GM13976 (cell line): ENCODE data around the gene DDX23.

Experiments used
- DNase-seq: peaks from one replicate; pipeline ENCODE4 v3.0.0; 2012; ENCODE audit warnings: low spot score
- in situ Hi-C: fragments of 300-500 bp; cut with MboI; formaldehyde crosslinking; loops from one replicate; pipeline ENCODE4 v1.12.0; 2022; ENCODE audit warnings: low sequenced_read_pairs, mixed read lengths, inconsistent platforms; ENCODE audit not compliant: unreplicated experiment
- TF ChIP-seq, protein P1 (sequence below): IDR thresholded peaks from 2 replicates; pipeline ENCODE4 v1.5.1; 2012; ENCODE audit warnings: borderline replicate concordance, mild to moderate bottlenecking; ENCODE audit not compliant: insufficient read depth; ENCODE audit errors: extremely low read depth, missing control alignments, control extremely low read depth

The DDX23 gene

DNA sequence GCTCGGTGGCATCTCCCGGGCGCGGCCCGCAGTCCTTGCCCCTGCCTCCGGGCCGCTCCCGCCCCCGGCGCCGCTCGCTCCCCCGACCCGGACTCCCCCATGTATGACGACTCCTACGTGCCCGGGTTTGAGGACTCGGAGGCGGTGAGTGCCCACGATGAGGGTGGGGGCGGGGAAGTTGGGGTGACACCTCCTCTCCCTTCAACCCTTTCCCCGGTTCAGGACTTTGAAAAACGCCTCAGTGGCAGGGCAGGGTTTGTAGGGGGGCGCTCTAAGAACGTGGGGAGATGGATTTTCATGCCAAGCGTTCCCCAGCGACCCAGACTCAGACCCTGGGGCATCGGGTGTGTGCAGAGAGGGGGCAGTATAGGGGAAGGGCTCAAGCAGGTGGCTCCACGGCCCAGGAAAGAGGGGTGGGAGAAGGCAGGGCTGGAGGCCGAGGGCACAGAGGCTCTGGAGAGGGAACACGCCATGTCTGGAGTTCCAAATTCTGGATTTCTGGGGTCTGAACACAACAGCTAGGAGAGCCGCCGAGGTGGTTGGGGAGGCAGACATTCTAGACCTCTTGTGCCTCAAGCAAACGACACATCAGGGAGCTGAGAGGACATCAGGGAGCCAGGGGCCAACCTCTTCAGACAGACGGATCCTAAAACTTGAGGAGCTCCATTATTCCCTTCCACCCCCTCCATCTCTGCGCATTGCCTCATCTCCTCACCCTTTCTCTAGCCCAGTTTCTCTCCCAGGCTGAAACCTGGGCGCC is 33.0 kb downstream of the DDX23 start:
- in situ Hi-C loops, result no loop called here
- DNase-seq, result peak; percentile 56
- TF ChIP-seq, protein P1, sequence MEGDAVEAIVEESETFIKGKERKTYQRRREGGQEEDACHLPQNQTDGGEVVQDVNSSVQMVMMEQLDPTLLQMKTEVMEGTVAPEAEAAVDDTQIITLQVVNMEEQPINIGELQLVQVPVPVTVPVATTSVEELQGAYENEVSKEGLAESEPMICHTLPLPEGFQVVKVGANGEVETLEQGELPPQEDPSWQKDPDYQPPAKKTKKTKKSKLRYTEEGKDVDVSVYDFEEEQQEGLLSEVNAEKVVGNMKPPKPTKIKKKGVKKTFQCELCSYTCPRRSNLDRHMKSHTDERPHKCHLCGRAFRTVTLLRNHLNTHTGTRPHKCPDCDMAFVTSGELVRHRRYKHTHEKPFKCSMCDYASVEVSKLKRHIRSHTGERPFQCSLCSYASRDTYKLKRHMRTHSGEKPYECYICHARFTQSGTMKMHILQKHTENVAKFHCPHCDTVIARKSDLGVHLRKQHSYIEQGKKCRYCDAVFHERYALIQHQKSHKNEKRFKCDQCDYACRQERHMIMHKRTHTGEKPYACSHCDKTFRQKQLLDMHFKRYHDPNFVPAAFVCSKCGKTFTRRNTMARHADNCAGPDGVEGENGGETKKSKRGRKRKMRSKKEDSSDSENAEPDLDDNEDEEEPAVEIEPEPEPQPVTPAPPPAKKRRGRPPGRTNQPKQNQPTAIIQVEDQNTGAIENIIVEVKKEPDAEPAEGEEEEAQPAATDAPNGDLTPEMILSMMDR, result peak; percentile 30

DNA sequence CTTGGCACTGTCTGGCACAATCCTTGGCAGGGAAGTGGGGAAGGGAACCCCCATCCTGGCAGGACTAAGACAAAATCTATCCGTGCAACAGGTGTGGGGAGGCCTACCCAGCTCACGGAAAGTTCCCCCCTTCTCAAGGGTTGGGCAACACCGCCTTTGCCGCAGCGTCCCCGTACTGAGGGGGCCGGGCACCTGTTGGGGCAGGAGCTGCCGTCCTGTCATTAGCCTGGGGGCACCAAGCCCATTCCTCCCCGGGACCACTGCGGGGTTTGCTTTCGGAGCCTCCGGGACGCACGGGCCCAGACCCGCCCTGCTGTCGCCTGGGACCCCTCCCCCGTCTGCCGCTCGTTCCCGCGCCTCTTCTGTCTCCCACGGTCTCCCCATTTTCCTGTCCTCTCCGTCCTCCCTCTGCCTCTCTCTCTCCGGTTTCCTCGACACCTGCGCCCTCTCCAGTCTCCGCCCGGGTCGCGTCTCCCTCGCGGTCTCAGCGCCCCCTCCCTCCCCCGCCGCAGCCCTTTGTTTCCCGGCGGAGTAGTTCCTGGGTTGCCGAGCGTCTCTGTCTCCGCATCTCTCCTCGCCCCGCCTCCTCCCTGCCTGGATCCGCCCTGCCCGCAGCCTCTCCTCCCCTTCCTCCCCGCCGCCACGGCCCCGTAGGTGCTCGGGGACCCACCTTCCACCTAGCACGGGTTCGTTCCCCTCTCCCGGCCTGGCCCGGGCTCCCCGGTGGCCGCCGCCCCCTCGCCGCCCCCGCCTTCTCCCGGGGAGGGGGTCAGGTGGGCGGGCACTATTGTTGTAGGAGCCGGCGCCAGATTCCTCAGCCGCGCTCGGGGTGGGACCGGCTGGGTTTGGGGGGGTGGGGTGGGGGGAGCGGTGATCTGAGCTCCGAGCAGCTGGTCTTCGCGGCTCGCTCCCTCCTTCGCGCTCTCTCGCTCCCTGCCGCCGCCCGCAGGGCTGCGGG is 33.8 kb downstream of the DDX23 start, which contains the start of gene CACNB3:
Gene CACNB3, plus strand, starts transcription at position 624 of the 958 bp plus-strand sequence. CDS start 434 bp downstream, outside the sequence.
- TF ChIP-seq, protein P1, result no peak
- peak; percentile 86 for DNase-seq
- in situ Hi-C loops, result no loop called here

- in situ Hi-C loops, result no loop called here
- TF ChIP-seq, protein P1, result no peak
- no peak for DNase-seq
These were observed 35.7 kb downstream of the DDX23 start for GRCh38 chr12:48816143-48816854.

DNA sequence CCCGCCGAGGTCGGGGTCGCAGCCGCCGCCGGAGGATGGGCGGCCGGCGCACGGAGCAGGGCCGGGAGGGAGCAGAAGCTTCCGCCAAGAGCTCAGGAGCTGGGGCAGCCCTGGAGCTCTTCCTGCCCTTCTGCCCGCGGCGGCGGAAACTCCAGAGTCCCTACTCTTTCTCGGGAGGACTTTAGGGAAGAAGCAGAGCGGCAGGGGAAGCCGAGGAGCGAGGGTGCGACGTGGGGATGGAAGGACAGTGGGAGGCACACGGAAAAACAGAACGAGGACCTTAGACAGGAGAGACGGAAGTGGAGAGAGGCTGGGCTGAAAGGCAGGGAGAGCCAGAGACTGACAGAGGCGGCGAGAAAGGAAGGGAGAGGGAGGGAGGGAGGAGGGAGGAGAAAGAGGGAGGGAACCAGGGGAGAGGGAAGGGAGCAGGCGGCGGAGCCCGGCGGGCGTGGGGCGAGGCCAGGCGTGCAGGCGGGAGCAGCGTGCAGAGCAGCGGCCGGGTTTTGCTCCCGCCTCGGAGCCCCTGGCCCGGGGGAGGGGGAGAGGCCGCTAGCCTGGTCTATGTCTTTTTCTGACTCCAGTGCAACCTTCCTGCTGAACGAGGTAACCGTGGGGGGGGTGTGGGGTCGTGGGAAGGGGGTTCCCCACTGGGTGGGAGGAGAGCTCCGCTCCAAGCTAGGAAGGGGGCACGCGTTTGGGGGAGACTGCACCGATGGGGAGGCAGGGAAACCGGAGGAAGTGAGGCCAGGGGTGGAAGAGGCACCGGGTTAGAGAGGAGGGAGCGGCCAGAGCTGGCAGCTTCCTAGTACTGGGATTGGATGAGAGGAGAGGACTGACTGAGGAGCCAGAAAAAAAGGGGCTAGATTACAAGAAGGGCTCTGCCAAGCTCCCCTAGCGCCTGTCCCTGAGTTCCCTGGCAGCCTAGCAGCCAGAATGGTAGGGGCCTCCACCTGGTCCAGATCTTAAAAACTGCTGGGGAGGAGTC is 36.5 kb downstream of the DDX23 start:
- in situ Hi-C loops, result no loop called here
- TF ChIP-seq, protein P1, result no peak
- DNase-seq, result peak; percentile 63

GRCh38 chr12:48814262-48815125 is 37.5 kb downstream of the DDX23 start:
- peak; percentile 97 for DNase-seq
- in situ Hi-C loops, result no loop called here
- TF ChIP-seq, protein P1, result peak; percentile 100
